Testis (tissue), 3 donors: ENCODE results near the gene DENND6B. TPM values are rescaled to one million over a fixed set of nuclear protein-coding genes. Genes with fewer than 3 reads are reported as not detected.

Experiments
- DNase-seq: peaks from one replicate; pipeline ENCODE4 v3.0.0-alpha.2; 2019
- H3K27ac ChIP-seq, 2 donors: fragments of 200-600 bp; sonication (generic); one replicate each; pipeline ENCODE4 v1.5.1; 2019
- H3K27me3 ChIP-seq: fragments of 200-600 bp; sonication (generic); one replicate; pipeline ENCODE4 v1.5.1; 2019
- H3K36me3 ChIP-seq: fragments of 200-600 bp; sonication (generic); one replicate; pipeline ENCODE4 v1.5.1; 2017; ENCODE audit warnings: low read depth; ENCODE audit errors: missing control alignments
- H3K4me1 ChIP-seq: fragments of 200-600 bp; sonication (generic); one replicate; pipeline ENCODE4 v1.5.1; 2019
- H3K4me3 ChIP-seq, 2 donors: fragments of 200-600 bp; sonication (generic); one replicate each; pipeline ENCODE4 v1.5.1; 2017 to 2019
- H3K9me3 ChIP-seq: fragments of 200-600 bp; sonication (generic); one replicate; pipeline ENCODE4 v1.5.1; 2017
- CTCF ChIP-seq, 3 experiments: fragments of 450-650 bp in 2 of 3; fragments of 200-600 bp in 1 of 3; sonication (generic) in 1 of 3; IDR thresholded peaks; one replicate each; pipeline ENCODE4 v1.5.1; 2016 to 2019; ENCODE audit warnings: antibody characterized with exemption in 3 of 3, mild to moderate bottlenecking in 2 of 3, moderate library complexity in 1 of 3
- POLR2A ChIP-seq: fragments of 450-650 bp; IDR thresholded peaks from one replicate; pipeline ENCODE4 v1.6.1; 2017; ENCODE audit warnings: antibody characterized with exemption, mild to moderate bottlenecking, moderate library complexity
- WGBS, 2 donors: methylation state at CpG; one replicate each; pipeline ENCODE4 v1.1.5; 2018; 5-methylcytosine and 5-hydroxymethylcytosine counted together
- intact Hi-C: fragments of 100-400 bp; cut with DNase I; formaldehyde crosslinking; loops from one replicate; pipeline ENCODE4 v1.15.1; 2023; ENCODE audit warnings: low total_unique reads
- polyA plus RNA-seq: library from polyadenylated mRNA; stranded (reverse); fragments of 350-450 nt; fragmentation: Illumina TruSeq; extraction: RNeasy Lipid Tissue Mini Kit (QIAGEN cat#74804); gene quantifications from one replicate; pipeline ENCODE4 v1.2.3, GENCODE V29; 2014; ENCODE audit warnings: low read depth, low replicate concordance; ENCODE audit not compliant: insufficient read depth
- total RNA-seq, 2 donors: library from RNA; depleted of rRNA; stranded (reverse); fragments of >200 nt; gene quantifications; one replicate each; pipeline ENCODE4 v1.2.3, GENCODE V29; 2016

Gene DENND6B
- total and polyA plus RNA-seq, 3 donors from 2014 or later: 17.1 to 22.0 (median 18.0) TPM

GRCh38 chr22:50316114-50317065 is 10.4 kb downstream of the DENND6B start:
- intact Hi-C loops: no loop called here
- H3K27me3 ChIP-seq: no peaks in the 10 kb centered on the region
- TF ChIP-seq CTCF (IDR thresholded peaks at IDR 0.05) (no peak), POLR2A (no peak)
- no peaks in the 10 kb centered on the region for H3K36me3 ChIP-seq
- no peaks in the 10 kb centered on the region for H3K9me3 ChIP-seq
- no peaks in the 10 kb centered on the region for H3K4me1 ChIP-seq
- no peak overlapping the region for H3K4me3 ChIP-seq
- no peak overlapping the region for H3K27ac ChIP-seq
- WGBS, 2 donors: 85 to 95% methylated on average over 4 to 26 of the region's 45 CpGs
- no peak for DNase-seq

- H3K9me3 ChIP-seq: no peaks in the 10 kb centered on the region
These were observed 11.3 kb downstream of the DENND6B start for GRCh38 chr22:50315289-50316113.

GRCh38 chr22:50314455-50315288 is 12.1 kb downstream of the DENND6B start:
- no peak overlapping the region for H3K4me3 ChIP-seq
- H3K4me1 ChIP-seq: peaks cover under 1% of the 10 kb centered on the region
- H3K27me3 ChIP-seq: no peaks in the 10 kb centered on the region
- DNase-seq: no peak
- TF ChIP-seq POLR2A: no peak
- H3K9me3 ChIP-seq: no peaks in the 10 kb centered on the region
- intact Hi-C loops: no loop called here
- no peak overlapping the region for H3K27ac ChIP-seq
- no peaks in the 10 kb centered on the region for H3K36me3 ChIP-seq
- WGBS, 2 donors: 81 to 88% methylated on average over 23 to 32 of the region's 33 CpGs

More at GRCh38 chr22:50315289-50316113, 11.3 kb downstream of the DENND6B start:
- Histone ChIP-seq H3K27ac (no peak overlapping the region), H3K36me3 (no peaks in the 10 kb centered on the region), H3K4me3 (no peak overlapping the region), H3K4me1 (no peaks in the 10 kb centered on the region), H3K27me3 (no peaks in the 10 kb centered on the region)
- WGBS, 2 donors: 85 to 95% methylated on average over 12 to 18 of the region's 18 CpGs
- TF ChIP-seq POLR2A (no peak), CTCF (IDR thresholded peaks at IDR 0.05) (no peak)
- no peak for DNase-seq
- intact Hi-C loops: no loop called here

GRCh38 chr22:50314081-50314454 is 12.7 kb downstream of the DENND6B start:
- H3K27me3 ChIP-seq: no peaks in the 10 kb centered on the region
- H3K4me1 ChIP-seq: peaks cover 6% of the 10 kb centered on the region
- H3K4me3 ChIP-seq: no peak overlapping the region
- DNase-seq: no peak
- H3K36me3 ChIP-seq: no peaks in the 10 kb centered on the region
- TF ChIP-seq CTCF (IDR thresholded peaks at IDR 0.05): no peak
- TF ChIP-seq POLR2A: no peak
- H3K9me3 ChIP-seq: no peaks in the 10 kb centered on the region
- intact Hi-C loops: no loop called here
- WGBS, 2 donors: 65 to 82% methylated on average over 9 to 14 of the region's 14 CpGs
- H3K27ac ChIP-seq: no peak overlapping the region
